ENCODE measurements around the gene ABLIM1. TPM values are rescaled to one million over a fixed set of nuclear protein-coding genes. Genes with fewer than 3 reads are reported as not detected.

The ABLIM1 gene
- total and polyA plus RNA-seq, 2 of the 13 experiments (the other 11 are each of a cell fraction or from before 2014, with no cell fraction given): 59.4 to 92.7 TPM

DNA sequence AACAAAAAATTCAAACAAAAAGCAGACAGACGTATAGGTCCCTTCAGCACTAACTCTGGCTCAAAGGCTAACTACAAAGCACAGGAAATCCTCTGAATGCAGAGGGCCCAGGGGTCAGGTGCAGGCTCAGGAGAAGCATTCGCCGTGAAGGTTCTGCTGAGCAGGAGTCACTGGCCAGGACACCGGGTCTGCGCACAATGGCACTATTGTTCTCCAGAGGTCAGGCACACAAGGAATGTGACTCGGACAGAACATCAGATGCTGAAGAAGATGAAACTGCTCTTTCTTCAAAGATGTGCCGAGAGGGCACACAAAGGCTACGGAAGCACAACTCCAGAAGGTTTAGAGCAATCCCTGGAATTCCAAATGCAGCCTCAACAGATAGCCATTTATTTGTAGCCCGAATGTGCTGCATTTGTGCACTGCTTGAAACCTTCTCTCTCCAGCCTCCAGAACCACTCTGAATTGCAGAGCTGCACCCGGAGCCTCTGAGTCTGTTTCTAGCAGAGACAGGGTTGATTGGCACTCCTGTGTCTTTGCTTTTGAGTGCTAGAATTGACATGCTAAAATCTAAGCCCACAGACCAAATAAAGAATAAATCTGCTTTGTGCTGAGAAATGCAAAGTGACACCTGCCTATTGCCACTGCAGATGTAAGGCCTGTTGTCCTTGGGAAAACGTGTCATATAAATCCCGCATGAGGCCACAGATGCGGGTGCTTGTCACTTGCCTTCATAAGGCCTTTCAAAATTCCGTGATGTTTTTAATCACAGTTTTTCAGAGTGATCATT is 168.4 kb downstream of the ABLIM1 start (continued):
- peak; percentile 69; the same call in 1 of the 2 replicates for TF ChIP-seq MIER3 (CRISPR knock-in tag; IDR thresholded peaks at IDR 0.05; ENCODE audit: borderline replicate concordance)
- TF ChIP-seq, protein P1, sequence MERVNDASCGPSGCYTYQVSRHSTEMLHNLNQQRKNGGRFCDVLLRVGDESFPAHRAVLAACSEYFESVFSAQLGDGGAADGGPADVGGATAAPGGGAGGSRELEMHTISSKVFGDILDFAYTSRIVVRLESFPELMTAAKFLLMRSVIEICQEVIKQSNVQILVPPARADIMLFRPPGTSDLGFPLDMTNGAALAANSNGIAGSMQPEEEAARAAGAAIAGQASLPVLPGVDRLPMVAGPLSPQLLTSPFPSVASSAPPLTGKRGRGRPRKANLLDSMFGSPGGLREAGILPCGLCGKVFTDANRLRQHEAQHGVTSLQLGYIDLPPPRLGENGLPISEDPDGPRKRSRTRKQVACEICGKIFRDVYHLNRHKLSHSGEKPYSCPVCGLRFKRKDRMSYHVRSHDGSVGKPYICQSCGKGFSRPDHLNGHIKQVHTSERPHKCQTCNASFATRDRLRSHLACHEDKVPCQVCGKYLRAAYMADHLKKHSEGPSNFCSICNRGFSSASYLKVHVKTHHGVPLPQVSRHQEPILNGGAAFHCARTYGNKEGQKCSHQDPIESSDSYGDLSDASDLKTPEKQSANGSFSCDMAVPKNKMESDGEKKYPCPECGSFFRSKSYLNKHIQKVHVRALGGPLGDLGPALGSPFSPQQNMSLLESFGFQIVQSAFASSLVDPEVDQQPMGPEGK (CRISPR knock-in tag; IDR thresholded peaks at IDR 0.05): peak; percentile 52
- TF ChIP-seq, protein P2, sequence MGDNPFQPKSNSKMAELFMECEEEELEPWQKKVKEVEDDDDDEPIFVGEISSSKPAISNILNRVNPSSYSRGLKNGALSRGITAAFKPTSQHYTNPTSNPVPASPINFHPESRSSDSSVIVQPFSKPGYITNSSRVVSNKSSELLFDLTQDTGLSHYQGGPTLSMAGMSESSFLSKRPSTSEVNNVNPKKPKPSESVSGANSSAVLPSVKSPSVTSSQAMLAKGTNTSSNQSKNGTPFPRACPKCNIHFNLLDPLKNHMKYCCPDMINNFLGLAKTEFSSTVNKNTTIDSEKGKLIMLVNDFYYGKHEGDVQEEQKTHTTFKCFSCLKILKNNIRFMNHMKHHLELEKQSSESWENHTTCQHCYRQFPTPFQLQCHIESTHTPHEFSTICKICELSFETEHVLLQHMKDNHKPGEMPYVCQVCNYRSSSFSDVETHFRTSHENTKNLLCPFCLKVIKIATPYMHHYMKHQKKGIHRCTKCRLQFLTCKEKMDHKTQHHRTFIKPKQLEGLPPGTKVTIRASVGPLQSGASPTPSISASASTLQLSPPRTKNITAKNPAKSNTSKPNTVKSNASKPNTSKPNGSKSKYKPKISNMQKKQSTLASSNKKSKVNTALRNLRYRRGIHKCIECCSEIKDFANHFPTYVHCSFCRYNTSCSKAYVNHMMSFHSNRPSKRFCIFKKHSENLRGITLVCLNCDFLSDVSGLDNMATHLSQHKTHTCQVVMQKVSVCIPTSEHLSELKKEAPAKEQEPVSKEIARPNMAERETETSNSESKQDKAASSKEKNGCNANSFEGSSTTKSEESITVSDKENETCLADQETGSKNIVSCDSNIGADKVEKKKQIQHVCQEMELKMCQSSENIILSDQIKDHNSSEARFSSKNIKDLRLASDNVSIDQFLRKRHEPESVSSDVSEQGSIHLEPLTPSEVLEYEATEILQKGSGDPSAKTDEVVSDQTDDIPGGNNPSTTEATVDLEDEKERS (CRISPR knock-in tag; IDR thresholded peaks at IDR 0.05): no peak
- TF ChIP-seq SAFB2 (CRISPR knock-in tag; IDR thresholded peaks at IDR 0.05; ENCODE audit: borderline replicate concordance, low read depth): no peak
- TF ChIP-seq TEAD3 (CRISPR knock-in tag; optimal IDR thresholded peaks at IDR 0.05; ENCODE audit: borderline replicate concordance): peak; percentile 97
- TF ChIP-seq ZNF576 (CRISPR knock-in tag; IDR thresholded peaks at IDR 0.05): no peak
- TF ChIP-seq ZSCAN21 (CRISPR knock-in tag; IDR thresholded peaks at IDR 0.05; ENCODE audit: borderline replicate concordance): peak; percentile 34; the same call in 1 of the 2 replicates
- TF ChIP-seq SP4 (CRISPR knock-in tag; IDR thresholded peaks at IDR 0.05): peak; percentile 44; the same call in 1 of the 2 replicates
- TF ChIP-seq ZNF124 (CRISPR knock-in tag; IDR thresholded peaks at IDR 0.05): peak; percentile 81; the same call in 1 of the 2 replicates
- no peak for TF ChIP-seq PTBP1 (IDR thresholded peaks at IDR 0.05; ENCODE audit: low read depth, low read length, poor library complexity, severe bottlenecking)
- peak; percentile 92 for TF ChIP-seq MED1 (CRISPR knock-in tag; IDR thresholded peaks at IDR 0.05)
- no peak for TF ChIP-seq GPN1 (CRISPR knock-in tag; IDR thresholded peaks at IDR 0.05; ENCODE audit: borderline replicate concordance)
- TF ChIP-seq, protein P3, sequence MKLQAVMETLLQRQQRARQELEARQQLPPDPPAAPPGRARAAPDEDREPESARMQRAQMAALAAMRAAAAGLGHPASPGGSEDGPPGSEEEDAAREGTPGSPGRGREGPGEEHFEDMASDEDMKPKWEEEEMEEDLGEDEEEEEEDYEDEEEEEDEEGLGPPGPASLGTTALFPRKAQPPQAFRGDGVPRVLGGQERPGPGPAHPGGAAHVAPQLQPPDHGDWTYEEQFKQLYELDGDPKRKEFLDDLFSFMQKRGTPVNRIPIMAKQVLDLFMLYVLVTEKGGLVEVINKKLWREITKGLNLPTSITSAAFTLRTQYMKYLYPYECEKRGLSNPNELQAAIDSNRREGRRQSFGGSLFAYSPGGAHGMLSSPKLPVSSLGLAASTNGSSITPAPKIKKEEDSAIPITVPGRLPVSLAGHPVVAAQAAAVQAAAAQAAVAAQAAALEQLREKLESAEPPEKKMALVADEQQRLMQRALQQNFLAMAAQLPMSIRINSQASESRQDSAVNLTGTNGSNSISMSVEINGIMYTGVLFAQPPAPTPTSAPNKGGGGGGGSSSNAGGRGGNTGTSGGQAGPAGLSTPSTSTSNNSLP (IDR thresholded peaks at IDR 0.05; ENCODE audit: low read depth, low read length): peak; percentile 36
- no peak for TF ChIP-seq HCFC1 (IDR thresholded peaks at IDR 0.05; ENCODE audit: low read depth, low read length)
- no peak for TF ChIP-seq ZFP36 (IDR thresholded peaks at IDR 0.05; ENCODE audit: borderline replicate concordance, low read depth, low read length, partially characterized antibody)
- TF ChIP-seq ZNF652 (CRISPR knock-in tag; IDR thresholded peaks at IDR 0.05; ENCODE audit: borderline replicate concordance, low read depth): no peak
- TF ChIP-seq, protein P4, sequence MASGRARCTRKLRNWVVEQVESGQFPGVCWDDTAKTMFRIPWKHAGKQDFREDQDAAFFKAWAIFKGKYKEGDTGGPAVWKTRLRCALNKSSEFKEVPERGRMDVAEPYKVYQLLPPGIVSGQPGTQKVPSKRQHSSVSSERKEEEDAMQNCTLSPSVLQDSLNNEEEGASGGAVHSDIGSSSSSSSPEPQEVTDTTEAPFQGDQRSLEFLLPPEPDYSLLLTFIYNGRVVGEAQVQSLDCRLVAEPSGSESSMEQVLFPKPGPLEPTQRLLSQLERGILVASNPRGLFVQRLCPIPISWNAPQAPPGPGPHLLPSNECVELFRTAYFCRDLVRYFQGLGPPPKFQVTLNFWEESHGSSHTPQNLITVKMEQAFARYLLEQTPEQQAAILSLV (CRISPR knock-in tag; IDR thresholded peaks at IDR 0.05; ENCODE audit: borderline replicate concordance): no peak
- peak; percentile 77 for TF ChIP-seq ELF3 (CRISPR knock-in tag; IDR thresholded peaks at IDR 0.05)
- TF ChIP-seq RBM22 (optimal IDR thresholded peaks at IDR 0.05; ENCODE audit: low read length): peak; percentile 45
- TF ChIP-seq SMYD3 (CRISPR knock-in tag; IDR thresholded peaks at IDR 0.05): no peak
- TF ChIP-seq ZBTB7B (CRISPR knock-in tag; IDR thresholded peaks at IDR 0.05): peak; percentile 46; the same call in 1 of the 2 replicates
- peak; percentile 85 for TF ChIP-seq ESRRA (CRISPR knock-in tag; IDR thresholded peaks at IDR 0.05; ENCODE audit: low read depth)

Data from HepG2 (cell line).